Measurements from ENCODE around the gene SHISA6.

GRCh38 chr17:11564589-11565380, 323.8 kb downstream of the SHISA6 start:
- no peak for TF ChIP-seq CTCF (IDR thresholded peaks at IDR 0.05)
- no peak for TF ChIP-seq POLR2A (IDR thresholded peaks at IDR 0.05)
